Right lobe of liver (tissue), 6 donors: ENCODE results near the gene TRABD. TPM values are rescaled to one million over a fixed set of nuclear protein-coding genes. Genes with fewer than 3 reads are reported as not detected.

Experiments
- ATAC-seq, 4 donors: fragments of 200-7000 bp; cut with Tn5 transposase; one replicate each; pipeline ENCODE4 v1.9.1; 2020; ENCODE audit warnings: mild to moderate bottlenecking in 4 of 4, moderate library complexity in 4 of 4
- DNase-seq, 3 donors: peaks; one replicate each; pipeline ENCODE4 v3.0.0-alpha.2; 2020
- H3K27ac ChIP-seq, 3 donors: fragments of 200-600 bp; one replicate each; pipeline ENCODE4 v1.8.0; 2022
- H3K27me3 ChIP-seq, 2 donors: fragments of 200-600 bp; one replicate each; pipeline ENCODE4 v1.8.0; 2022
- H3K36me3 ChIP-seq, 4 donors: fragments of 200-600 bp; sonication (generic) in 1 of 4; one replicate each; pipeline versions ENCODE4 v1.5.1 to v1.8.0; 2017 to 2022; ENCODE audit warnings: control low read depth in 1 of 4
- H3K4me1 ChIP-seq, 4 donors: fragments of 200-600 bp; sonication (generic) in 1 of 4; one replicate each; pipeline versions ENCODE4 v1.5.1 to v1.8.0; 2017 to 2022; ENCODE audit warnings: control low read depth in 1 of 4
- H3K4me3 ChIP-seq, 3 donors: fragments of 200-600 bp; one replicate each; pipeline ENCODE4 v1.8.0; 2022
- H3K9me3 ChIP-seq, 4 donors: fragments of 200-600 bp; sonication (generic) in 1 of 4; one replicate each; pipeline versions ENCODE4 v1.5.1 to v1.8.0; 2017 to 2022; ENCODE audit warnings: control low read depth in 1 of 4
- CTCF ChIP-seq, 4 donors: fragments of 200-600 bp in 3 of 4; fragments of 450-650 bp in 1 of 4; IDR thresholded peaks; one replicate each; pipeline versions ENCODE4 v1.5.1 to v1.8.0; 2016 to 2022; ENCODE audit warnings: antibody characterized with exemption in 4 of 4, mild to moderate bottlenecking in 2 of 4
- POLR2A ChIP-seq: fragments of 450-650 bp; IDR thresholded peaks from one replicate; pipeline ENCODE4 v1.6.1; 2017; ENCODE audit warnings: antibody characterized with exemption, mild to moderate bottlenecking
- WGBS: methylation state at CpG from one replicate; pipeline ENCODE4 v1.1.6; 2018; ENCODE audit warnings: low coverage, low lambda C conversion rate; ENCODE audit not compliant: insufficient coverage; ENCODE audit errors: missing lambda C conversion rate; 5-methylcytosine and 5-hydroxymethylcytosine counted together
- intact Hi-C, 2 donors: fragments of 100-400 bp; cut with DNase I; formaldehyde crosslinking; loops; one replicate each; pipeline versions ENCODE4 v1.11.2 to v1.14.1; 2022
- total RNA-seq, 6 experiments: library from RNA; depleted of rRNA in 2 of 6; stranded (reverse); fragments of >200 nt in 2 of 6; fragmentation: NEBNext Ultra II Directional in 3 of 6; extraction: Animal tissue kit (Norgen Biotek cat#: 25700) in 3 of 6; gene quantifications; one replicate each; pipeline versions ENCODE4 v1.1.0 to v1.2.4, GENCODE V29; 2016 to 2023
- donor health status: DM: no; HTN: yes; CAD: no.
- donor health status: DM: no; HTN: no; CAD: no.
- donor health status: DM: no; HTN: no; CAD: no.
- donor health status: DM: no; HTN: yes; CAD: no.
- donor health status: DM: no; HTN: yes; CAD: no.

TRABD gene
- total RNA-seq, 6 experiments from 2014 or later, result 18.9 to 30.2 (median 22.8) TPM

GRCh38 chr22:50150161-50151129 lies 35.3 kb upstream of the TRABD start:
- ATAC-seq, result no peak
- no peaks in the 10 kb centered on the region for H3K27me3 ChIP-seq
- TF ChIP-seq CTCF (IDR thresholded peaks at IDR 0.05) (no peak), POLR2A (no peak)
- no peak overlapping the region for H3K4me3 ChIP-seq
- no peaks in the 10 kb centered on the region for H3K9me3 ChIP-seq
- intact Hi-C loops, result loop anchor here in 1 of 2 donors (5.0 kb wide), 1 partner anchor 57 kb away; no protein-coding TSS in a partner anchor
- H3K4me1 ChIP-seq, result peaks cover 0 to 25% (median 10%) of the 10 kb centered on the region in 4 donors
- H3K36me3 ChIP-seq, result no peaks in the 10 kb centered on the region
- WGBS, result 76% methylated on average over 9 of the region's 35 CpGs
- H3K27ac ChIP-seq, result no peak overlapping the region
- DNase-seq, result no peak

- no peak for TF ChIP-seq CTCF (IDR thresholded peaks at IDR 0.05)
- no peak for TF ChIP-seq POLR2A
- DNase-seq (no peak), ATAC-seq (no peak)
- Histone ChIP-seq H3K9me3 (no peaks in the 10 kb centered on the region), H3K4me1 (peaks cover 0 to 12% (median 4%) of the 10 kb centered on the region in 4 donors), H3K27ac (no peak overlapping the region), H3K36me3 (no peaks in the 10 kb centered on the region), H3K4me3 (no peak overlapping the region), H3K27me3 (no peaks in the 10 kb centered on the region)
- no CpG with 5 or more reads among the region's 33 CpGs for WGBS
- intact Hi-C loops, result loop anchor here in 1 of 2 donors (5.0 kb wide), 1 partner anchor 55 kb away; no protein-coding TSS in a partner anchor
These were observed 33.9 kb upstream of the TRABD start for GRCh38 chr22:50151571-50152537.

DNA sequence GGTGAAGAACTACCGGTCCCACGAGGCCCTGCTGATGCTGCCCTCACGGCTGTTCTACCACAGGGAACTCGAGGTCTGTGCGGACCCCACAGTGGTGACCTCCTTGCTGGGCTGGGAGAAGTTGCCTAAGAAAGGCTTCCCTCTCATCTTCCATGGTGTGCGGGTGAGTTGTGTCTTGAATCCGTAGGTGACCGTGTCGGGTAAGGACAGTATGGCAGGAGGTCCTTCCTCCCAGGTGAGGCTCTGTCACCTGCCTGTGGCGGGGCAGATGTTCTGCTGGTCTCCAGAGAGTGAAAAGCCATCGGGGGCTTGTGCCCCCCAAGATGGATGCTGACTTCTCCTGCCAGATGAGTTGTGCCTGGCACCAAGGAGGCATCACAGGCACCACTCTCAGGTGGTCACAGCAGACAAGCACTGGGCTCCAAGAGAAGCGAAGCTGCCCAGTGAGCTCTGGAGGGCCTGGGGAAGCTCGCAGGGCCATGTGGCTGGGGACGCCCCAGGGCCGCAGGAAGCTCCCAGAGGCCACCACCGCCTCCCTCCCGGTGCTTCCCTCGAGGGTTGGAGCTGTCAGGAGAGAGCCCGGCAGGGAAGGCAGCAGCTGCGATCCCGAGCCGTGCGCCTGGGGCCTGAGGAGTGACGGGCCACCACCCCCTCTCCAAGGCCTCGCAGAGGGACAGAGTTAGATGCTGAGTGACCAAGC lies 32.5 kb upstream of the TRABD start:
- intact Hi-C loops, result loop anchor here in 1 of 2 donors (5.0 kb wide), 1 partner anchor 54 kb away; no protein-coding TSS in a partner anchor

More for the DNA sequence above, 32.5 kb upstream of the TRABD start:
- no peaks in the 10 kb centered on the region for H3K36me3 ChIP-seq
- WGBS, result 56% methylated on average over 5 of the region's 25 CpGs
- H3K4me3 ChIP-seq, result no peak overlapping the region
- peaks cover 0 to 4% (median 0%) of the 10 kb centered on the region in 4 donors for H3K4me1 ChIP-seq
- H3K9me3 ChIP-seq, result no peaks in the 10 kb centered on the region
- TF ChIP-seq POLR2A, result no peak
- TF ChIP-seq CTCF (IDR thresholded peaks at IDR 0.05), result no peak
- DNase-seq (no peak), ATAC-seq (no peak)
- H3K27ac ChIP-seq, result no peak overlapping the region
- no peaks in the 10 kb centered on the region for H3K27me3 ChIP-seq
